ENCODE results near the gene PATE3.

PATE3 gene

GRCh38 chr11:125833016-125833415 lies 45.1 kb downstream of the PATE3 start, which contains the start of gene PATE4:
PATE4 (plus strand) TSS chr11:125833316; CDS start chr11:125833360, 44 bp downstream.
- TF ChIP-seq CTCF (conservative IDR thresholded peaks at IDR 0.05; ENCODE audit: low read length): no peak
- DNase-seq (ENCODE audit: low read depth): no peak
- H3K4me3 ChIP-seq (ENCODE audit: low read length): no peak within 1 kb of the TSS

GRCh38 chr11:125835748-125836147 lies 47.8 kb downstream of the PATE3 start:
- TF ChIP-seq CTCF (conservative IDR thresholded peaks at IDR 0.05; ENCODE audit: low read length): no peak
- H3K4me3 ChIP-seq (ENCODE audit: low read length): no peak overlapping the region
- DNase-seq (ENCODE audit: low read depth): no peak

Data from AG10803 (cell line).